Activated CD4-positive, alpha-beta T cell treated with anti-CD3 and anti-CD28 coated beads, Interleukin-2, amount 50 U/mL, for 1 hour (primary cell): ENCODE measurements around the gene ELF2.
"Not testable (repeated sequence)": the region's sequence is repeated elsewhere in the genome, so short reads cannot be mapped to it uniquely, and the experiment has no call there.

Experiments used
- DNase-seq: peaks from one replicate; pipeline ENCODE4 v3.0.0-alpha.2; 2020

The ELF2 gene

GRCh38 chr4:139060591-139060990 is 116.4 kb downstream of the ELF2 start:
- DNase-seq: no peak

- DNase-seq: not testable (repeated sequence)
Observed at GRCh38 chr4:139059026-139059425, 118.0 kb downstream of the ELF2 start.

- no peak for DNase-seq
Observed at GRCh38 chr4:139054791-139055505, 122.1 kb downstream of the ELF2 start.

- DNase-seq: no peak
Observed at GRCh38 chr4:139053909-139054308, 123.1 kb downstream of the ELF2 start.

GRCh38 chr4:139050446-139050845 is 126.6 kb downstream of the ELF2 start:
- DNase-seq: no peak

GRCh38 chr4:139048026-139048425 is 129.0 kb downstream of the ELF2 start:
- DNase-seq: no peak

GRCh38 chr4:139044291-139044690 is 132.7 kb downstream of the ELF2 start:
- DNase-seq: no peak

GRCh38 chr4:139042981-139043460 is 134.0 kb downstream of the ELF2 start:
- DNase-seq: no peak

GRCh38 chr4:139038874-139039443 is 138.1 kb downstream of the ELF2 start:
- no peak for DNase-seq

- no peak for DNase-seq
Observed at GRCh38 chr4:139036885-139037284, 140.1 kb downstream of the ELF2 start.

- no peak for DNase-seq
Observed at GRCh38 chr4:139035650-139036049, 141.4 kb downstream of the ELF2 start.

GRCh38 chr4:139030614-139031235 is 146.3 kb downstream of the ELF2 start:
- DNase-seq: peak; percentile 72

GRCh38 chr4:139029866-139030363 is 147.1 kb downstream of the ELF2 start:
- not testable (repeated sequence) for DNase-seq

GRCh38 chr4:139028191-139028661 is 148.8 kb downstream of the ELF2 start:
- no peak for DNase-seq

GRCh38 chr4:139027776-139028175 is 149.2 kb downstream of the ELF2 start:
- no peak for DNase-seq

- no peak for DNase-seq
Observed at GRCh38 chr4:139025841-139026240, 151.2 kb downstream of the ELF2 start.

GRCh38 chr4:139024686-139025085 is 152.3 kb downstream of the ELF2 start:
- DNase-seq: no peak

- no peak for DNase-seq
Observed at GRCh38 chr4:139022835-139023234, 154.2 kb downstream of the ELF2 start.

- not testable (repeated sequence) for DNase-seq
Observed at GRCh38 chr4:139021071-139021470, 155.9 kb downstream of the ELF2 start.

GRCh38 chr4:139020384-139020783 is 156.6 kb downstream of the ELF2 start:
- no peak for DNase-seq

- no peak for DNase-seq
Observed at GRCh38 chr4:139018971-139019758, 157.9 kb downstream of the ELF2 start.

GRCh38 chr4:139018501-139018900 is 158.5 kb downstream of the ELF2 start:
- no peak for DNase-seq

GRCh38 chr4:139017861-139018260 is 159.2 kb downstream of the ELF2 start:
- DNase-seq: no peak
